Liver (tissue), 9 donors: ENCODE data around the gene TMEM26. TPM values are rescaled to one million over a fixed set of nuclear protein-coding genes. Genes with fewer than 3 reads are reported as not detected.

Source experiments
- DNase-seq: peaks from one replicate; pipeline ENCODE4 v3.0.0-alpha.2; 2017; ENCODE audit warnings: low spot score
- H3K27ac ChIP-seq, 2 donors: one replicate each; pipeline ENCODE4 v1.7.0; 2013; ENCODE audit warnings: inconsistent platforms in 2 of 2, low read length in 2 of 2, control low read depth in 1 of 2, low read depth in 1 of 2, mild to moderate bottlenecking in 1 of 2
- H3K27me3 ChIP-seq, 4 donors: one replicate each; pipeline versions ENCODE4 v1.6.1 to v1.7.0; 2013; ENCODE audit warnings: low read length in 3 of 4, inconsistent platforms in 1 of 4, mild to moderate bottlenecking in 1 of 4, moderate library complexity in 1 of 4; ENCODE audit not compliant: control insufficient read depth in 4 of 4, insufficient read depth in 4 of 4
- H3K36me3 ChIP-seq, 4 donors: one replicate each; pipeline versions ENCODE4 v1.6.1 to v1.7.0; 2013; ENCODE audit warnings: low read length in 3 of 4, mild to moderate bottlenecking in 3 of 4, low read depth in 1 of 4, moderate library complexity in 1 of 4; ENCODE audit not compliant: control insufficient read depth in 4 of 4, insufficient read depth in 3 of 4
- H3K4me1 ChIP-seq, 4 donors: one replicate each; pipeline versions ENCODE4 v1.6.1 to v1.7.0; 2013; ENCODE audit warnings: low read length in 3 of 4, mild to moderate bottlenecking in 3 of 4, moderate library complexity in 1 of 4; ENCODE audit not compliant: control insufficient read depth in 4 of 4, insufficient read depth in 4 of 4
- H3K4me3 ChIP-seq, 3 donors: one replicate each; pipeline versions ENCODE4 v1.6.1 to v1.7.0; 2013; ENCODE audit warnings: low read length in 3 of 3, control low read depth in 1 of 3, low read depth in 1 of 3, mild to moderate bottlenecking in 1 of 3
- H3K9ac ChIP-seq, 2 donors: one replicate each; pipeline ENCODE4 v1.7.0; 2013; ENCODE audit warnings: low read length in 2 of 2, mild to moderate bottlenecking in 2 of 2, moderate library complexity in 2 of 2, control low read depth in 1 of 2, low read depth in 1 of 2
- H3K9me3 ChIP-seq, 4 donors: one replicate each; pipeline versions ENCODE4 v1.6.1 to v1.7.0; 2013; ENCODE audit warnings: low read length in 3 of 4; ENCODE audit not compliant: control insufficient read depth in 4 of 4
- ATF3 ChIP-seq: IDR thresholded peaks from 2 replicates; pipeline ENCODE4 v1.6.1; 2016; ENCODE audit warnings: antibody characterized with exemption
- CTCF ChIP-seq: fragments of 150-350 bp; IDR thresholded peaks from 2 replicates; pipeline ENCODE4 v1.5.1; 2017; ENCODE audit warnings: improper control_type of control experiment, low read depth, low read length; ENCODE audit not compliant: missing input control
- EGR1 ChIP-seq, 2 donors: IDR thresholded peaks; 2 replicates each; pipeline ENCODE4 v1.6.1; 2016 to 2018; ENCODE audit warnings: antibody characterized with exemption in 2 of 2, low read depth in 2 of 2
- FOXA1 ChIP-seq: IDR thresholded peaks from 2 replicates; pipeline ENCODE4 v1.6.1; 2016; ENCODE audit warnings: antibody characterized with exemption
- FOXA2 ChIP-seq: IDR thresholded peaks from 2 replicates; pipeline ENCODE4 v1.6.1; 2016; ENCODE audit warnings: antibody characterized with exemption
- GABPA ChIP-seq, 2 donors: IDR thresholded peaks in 1 of 2; conservative IDR thresholded peaks in 1 of 2; 2 replicates each; pipeline ENCODE4 v1.6.1; 2016; ENCODE audit warnings: antibody characterized with exemption in 2 of 2, mild to moderate bottlenecking in 1 of 2, moderate library complexity in 1 of 2
- HNF4A ChIP-seq, 2 donors: conservative IDR thresholded peaks; 2 replicates each; pipeline ENCODE4 v1.6.1; 2016; ENCODE audit warnings: antibody characterized with exemption in 2 of 2, mild to moderate bottlenecking in 2 of 2
- HNF4G ChIP-seq: IDR thresholded peaks from 2 replicates; pipeline ENCODE4 v1.6.1; 2016; ENCODE audit warnings: antibody characterized with exemption
- JUND ChIP-seq, 2 donors: IDR thresholded peaks; 2 replicates each; pipeline ENCODE4 v1.6.1; 2016; ENCODE audit warnings: antibody characterized with exemption in 2 of 2
- MAX ChIP-seq: IDR thresholded peaks from 2 replicates; pipeline ENCODE4 v1.6.1; 2016; ENCODE audit warnings: antibody characterized with exemption
- NR2F2 ChIP-seq: IDR thresholded peaks from 2 replicates; pipeline ENCODE4 v1.6.1; 2016; ENCODE audit warnings: antibody characterized with exemption
- RAD21 ChIP-seq, 2 donors: IDR thresholded peaks; 2 replicates each; pipeline ENCODE4 v1.6.1; 2016; ENCODE audit warnings: antibody characterized with exemption in 2 of 2, mild to moderate bottlenecking in 2 of 2
- REST ChIP-seq: IDR thresholded peaks from 2 replicates; pipeline ENCODE4 v1.6.1; 2016; ENCODE audit warnings: antibody characterized with exemption, mild to moderate bottlenecking
- SP1 ChIP-seq: IDR thresholded peaks from 2 replicates; pipeline ENCODE4 v1.6.1; 2018; ENCODE audit warnings: antibody characterized with exemption, mild to moderate bottlenecking
- TAF1 ChIP-seq: conservative IDR thresholded peaks from 2 replicates; pipeline ENCODE4 v1.6.1; 2016; ENCODE audit warnings: antibody characterized with exemption, mild to moderate bottlenecking
- YY1 ChIP-seq: IDR thresholded peaks from 2 replicates; pipeline ENCODE4 v1.6.1; 2016; ENCODE audit warnings: antibody characterized with exemption, mild to moderate bottlenecking
- ZBTB33 ChIP-seq: IDR thresholded peaks from 2 replicates; pipeline ENCODE4 v1.6.1; 2016; ENCODE audit warnings: antibody characterized with exemption
- WGBS: extraction: QIAGEN DNeasy Blood & Tissue Kit; methylation state at CpG from one replicate; pipeline ENCODE4 v1.1.7; 2013; 5-methylcytosine and 5-hydroxymethylcytosine counted together
- polyA plus RNA-seq, 2 donors: library from polyadenylated mRNA; stranded (reverse) in 1 of 2; unstranded in 1 of 2; fragments of 200-250 nt in 1 of 2; fragments of >200 nt in 1 of 2; fragmentation: Nextera tagmentation in 1 of 2; extraction: Ambion mirVana in 1 of 2; gene quantifications; one replicate each; pipeline versions ENCODE4 v1.2.1 to v1.2.3, GENCODE V29; 2013 to 2015
- total RNA-seq, 2 donors: library from RNA; depleted of rRNA; stranded (reverse); fragments of >200 nt; gene quantifications; one replicate each; pipeline ENCODE4 v1.2.3, GENCODE V29; 2014
- donor health status: healthy.
- donor health status: healthy.
- donor health status: healthy.
- donor health status: healthy.
- donor health status: healthy.

The TMEM26 gene
- total and polyA plus RNA-seq, 4 donors, result 0.31 to 5.5 (median 1.2) TPM

- no peaks in the 10 kb centered on the region for H3K27me3 ChIP-seq
- no peaks in the 10 kb centered on the region for H3K4me1 ChIP-seq
- no peak for TF ChIP-seq HNF4G
- TF ChIP-seq JUND (IDR thresholded peaks at IDR 0.05), result no peak
- no peak for TF ChIP-seq ATF3
- TF ChIP-seq FOXA1, result no peak
- TF ChIP-seq RAD21 (IDR thresholded peaks at IDR 0.05), result no peak
- TF ChIP-seq CTCF, result no peak
- no peak for TF ChIP-seq YY1
- TF ChIP-seq TAF1, result no peak
- TF ChIP-seq EGR1 (IDR thresholded peaks at IDR 0.05; ENCODE audit: low read depth in 2 of 2), result no peak
- TF ChIP-seq NR2F2, result no peak
- no peak for TF ChIP-seq FOXA2
- TF ChIP-seq REST, result no peak
- TF ChIP-seq MAX, result no peak
- TF ChIP-seq GABPA (IDR thresholded peaks at IDR 0.05 in 1 of 2, conservative IDR thresholded peaks at IDR 0.05 in 1 of 2), result no peak
- H3K9me3 ChIP-seq, result no peaks in the 10 kb centered on the region
- no peak overlapping the region for H3K9ac ChIP-seq
- no peak for DNase-seq
- no peak overlapping the region for H3K4me3 ChIP-seq
- H3K36me3 ChIP-seq, result no peaks in the 10 kb centered on the region
- WGBS, result 66% methylated on average over 1 of the region's 1 CpG
- H3K27ac ChIP-seq, result no peak overlapping the region
Observed at GRCh38 chr10:61400524-61400923, 52.7 kb downstream of the TMEM26 start.

- no peak overlapping the region for H3K4me3 ChIP-seq
- DNase-seq, result no peak
- H3K4me1 ChIP-seq, result no peaks in the 10 kb centered on the region
- H3K27me3 ChIP-seq, result no peaks in the 10 kb centered on the region
- no peaks in the 10 kb centered on the region for H3K36me3 ChIP-seq
- no peaks in the 10 kb centered on the region for H3K9me3 ChIP-seq
- no peak overlapping the region for H3K9ac ChIP-seq
- no peak overlapping the region for H3K27ac ChIP-seq
- TF ChIP-seq ZBTB33 (no peak), MAX (no peak), HNF4A (conservative IDR thresholded peaks at IDR 0.05) (no peak), FOXA1 (no peak), EGR1 (IDR thresholded peaks at IDR 0.05; ENCODE audit: low read depth in 2 of 2) (no peak), RAD21 (IDR thresholded peaks at IDR 0.05) (no peak), CTCF (no peak), REST (no peak), JUND (IDR thresholded peaks at IDR 0.05) (no peak), ATF3 (no peak), NR2F2 (no peak), YY1 (no peak), FOXA2 (no peak), TAF1 (no peak), SP1 (no peak), HNF4G (no peak)
Observed at GRCh38 chr10:61399406-61399805, 53.8 kb downstream of the TMEM26 start.
